Parathyroid adenoma (tissue), 2 donors: ENCODE results near the gene SLC25A48.

Experiments
- H2AFZ ChIP-seq: fragments of 300-600 bp; sonication (generic); one replicate; pipeline ENCODE4 v1.7.0; 2017; ENCODE audit warnings: antibody characterized with exemption, mild to moderate bottlenecking
- H3K27ac ChIP-seq: fragments of 300-600 bp; sonication (generic); one replicate; pipeline ENCODE4 v1.7.0; 2017
- H3K27me3 ChIP-seq: fragments of 300-600 bp; sonication (generic); one replicate; pipeline ENCODE4 v1.7.0; 2017; ENCODE audit warnings: low read length; ENCODE audit not compliant: control insufficient read depth, insufficient read depth
- H3K36me3 ChIP-seq: fragments of 300-600 bp; sonication (generic); one replicate; pipeline ENCODE4 v1.7.0; 2017; ENCODE audit warnings: low read length; ENCODE audit not compliant: control insufficient read depth, insufficient read depth
- H3K4me1 ChIP-seq: fragments of 300-600 bp; sonication (generic); one replicate; pipeline ENCODE4 v1.7.0; 2017; ENCODE audit warnings: control low read depth
- H3K4me2 ChIP-seq: fragments of 300-600 bp; sonication (generic); one replicate; pipeline ENCODE4 v1.7.0; 2017; ENCODE audit warnings: low read length
- H3K4me3 ChIP-seq: fragments of 300-600 bp; sonication (generic); one replicate; pipeline ENCODE4 v1.7.0; 2017; ENCODE audit warnings: low read depth, low read length
- H3K79me2 ChIP-seq: fragments of 300-600 bp; sonication (generic); one replicate; pipeline ENCODE4 v1.7.0; 2017; ENCODE audit warnings: control low read depth
- H3K9ac ChIP-seq: fragments of 300-600 bp; sonication (generic); one replicate; pipeline ENCODE4 v1.7.0; 2017; ENCODE audit warnings: mild to moderate bottlenecking
- H3K9me3 ChIP-seq: fragments of 300-600 bp; sonication (generic); one replicate; pipeline ENCODE4 v1.7.0; 2017; ENCODE audit warnings: low read length; ENCODE audit not compliant: control insufficient read depth
- CTCF ChIP-seq: fragments of 300-600 bp; sonication (generic); IDR thresholded peaks from one replicate; pipeline ENCODE4 v1.7.0; 2017; ENCODE audit warnings: antibody characterized with exemption, mild to moderate bottlenecking
- donor health status: primary hyperparathyroidism.

The SLC25A48 gene

GRCh38 chr5:135898651-135899050 lies 64.2 kb downstream of the SLC25A48 start:
- H3K9ac ChIP-seq: no peak overlapping the region

GRCh38 chr5:135900276-135900675 lies 65.8 kb downstream of the SLC25A48 start:
- Histone ChIP-seq H3K27me3 (no peaks in the 10 kb centered on the region), H3K27ac (no peak overlapping the region), H3K79me2 (no peaks in the 10 kb centered on the region), H3K9ac (no peak overlapping the region), H3K36me3 (no peaks in the 10 kb centered on the region), H2AFZ (no peak overlapping the region), H3K4me3 (no peak overlapping the region), H3K4me2 (no peak overlapping the region), H3K4me1 (no peaks in the 10 kb centered on the region), H3K9me3 (no peaks in the 10 kb centered on the region)
- TF ChIP-seq CTCF: no peak

More at GRCh38 chr5:135898651-135899050, 64.2 kb downstream of the SLC25A48 start:
- Histone ChIP-seq H2AFZ (no peak overlapping the region), H3K79me2 (no peaks in the 10 kb centered on the region), H3K4me3 (no peak overlapping the region), H3K4me1 (no peaks in the 10 kb centered on the region), H3K36me3 (no peaks in the 10 kb centered on the region), H3K9me3 (no peaks in the 10 kb centered on the region), H3K27me3 (no peaks in the 10 kb centered on the region), H3K27ac (no peak overlapping the region), H3K4me2 (no peak overlapping the region)
- no peak for TF ChIP-seq CTCF

- no peak overlapping the region for H2AFZ ChIP-seq
- no peak for TF ChIP-seq CTCF
- no peak overlapping the region for H3K9ac ChIP-seq
- no peak overlapping the region for H3K4me2 ChIP-seq
- H3K27ac ChIP-seq: no peak overlapping the region
- no peaks in the 10 kb centered on the region for H3K9me3 ChIP-seq
- no peak overlapping the region for H3K4me3 ChIP-seq
- H3K4me1 ChIP-seq: no peaks in the 10 kb centered on the region
- no peaks in the 10 kb centered on the region for H3K27me3 ChIP-seq
- H3K36me3 ChIP-seq: no peaks in the 10 kb centered on the region
- no peaks in the 10 kb centered on the region for H3K79me2 ChIP-seq
These were observed 67.2 kb downstream of the SLC25A48 start for GRCh38 chr5:135901633-135902032.

GRCh38 chr5:135905144-135905543 lies 70.7 kb downstream of the SLC25A48 start:
- Histone ChIP-seq H3K4me3 (no peak overlapping the region), H3K79me2 (no peaks in the 10 kb centered on the region), H2AFZ (no peak overlapping the region), H3K4me2 (no peak overlapping the region), H3K9ac (no peak overlapping the region), H3K4me1 (no peaks in the 10 kb centered on the region), H3K27me3 (no peaks in the 10 kb centered on the region), H3K36me3 (no peaks in the 10 kb centered on the region), H3K9me3 (no peaks in the 10 kb centered on the region), H3K27ac (no peak overlapping the region)
- no peak for TF ChIP-seq CTCF

- TF ChIP-seq CTCF: no peak
- H3K27me3 ChIP-seq: no peaks in the 10 kb centered on the region
These were observed 79.5 kb downstream of the SLC25A48 start for GRCh38 chr5:135913713-135914626.

More at GRCh38 chr5:135913713-135914626, 79.5 kb downstream of the SLC25A48 start:
- Histone ChIP-seq H3K36me3 (no peaks in the 10 kb centered on the region), H3K4me3 (no peak overlapping the region), H3K4me2 (no peak overlapping the region), H3K27ac (no peak overlapping the region), H3K79me2 (no peaks in the 10 kb centered on the region), H2AFZ (no peak overlapping the region), H3K9me3 (no peaks in the 10 kb centered on the region), H3K9ac (no peak overlapping the region), H3K4me1 (no peaks in the 10 kb centered on the region)
